Ascending aorta (tissue), 2 donors: ENCODE data around the gene TRPM3. TPM values are rescaled to one million over a fixed set of nuclear protein-coding genes. Genes with fewer than 3 reads are reported as not detected.

Source experiments
- DNase-seq, 2 donors: peaks; one replicate each; pipeline ENCODE4 v3.0.0-alpha.2; 2019; ENCODE audit warnings: low spot score in 2 of 2
- H3K27ac ChIP-seq, 2 donors: fragments of 200-600 bp; sonication (generic); one replicate each; pipeline ENCODE4 v1.5.1; 2016 to 2017; ENCODE audit warnings: mild to moderate bottlenecking in 1 of 2
- H3K27me3 ChIP-seq: fragments of 200-600 bp; sonication (generic); one replicate; pipeline ENCODE4 v1.5.1; 2017
- H3K36me3 ChIP-seq, 2 donors: fragments of 200-600 bp; sonication (generic); one replicate each; pipeline ENCODE4 v1.5.1; 2016
- H3K4me1 ChIP-seq, 2 donors: fragments of 200-600 bp; sonication (generic); one replicate each; pipeline ENCODE4 v1.5.1; 2016 to 2017; ENCODE audit warnings: mild to moderate bottlenecking in 1 of 2
- H3K4me3 ChIP-seq, 2 donors: fragments of 200-600 bp; sonication (generic); one replicate each; pipeline ENCODE4 v1.5.1; 2016 to 2017; ENCODE audit warnings: mild to moderate bottlenecking in 1 of 2
- H3K9me3 ChIP-seq, 2 donors: fragments of 200-600 bp; sonication (generic); one replicate each; pipeline ENCODE4 v1.5.1; 2016
- CTCF ChIP-seq, 3 experiments: fragments of 200-600 bp in 2 of 3; fragments of 450-650 bp in 1 of 3; sonication (generic) in 2 of 3; IDR thresholded peaks; one replicate each; pipeline ENCODE4 v1.5.1; 2016 to 2019; ENCODE audit warnings: antibody characterized with exemption in 3 of 3, mild to moderate bottlenecking in 1 of 3, moderate library complexity in 1 of 3
- intact Hi-C: fragments of 100-400 bp; cut with DNase I; formaldehyde crosslinking; loops from one replicate; pipeline ENCODE4 v1.15.1; 2023
- total RNA-seq: library from RNA; depleted of rRNA; stranded (reverse); fragments of >200 nt; gene quantifications from one replicate; pipeline ENCODE4 v1.1.0, GENCODE V29; 2016

TRPM3 gene
- total RNA-seq, 1 donor from 2014 or later: 3.3 TPM

DNA sequence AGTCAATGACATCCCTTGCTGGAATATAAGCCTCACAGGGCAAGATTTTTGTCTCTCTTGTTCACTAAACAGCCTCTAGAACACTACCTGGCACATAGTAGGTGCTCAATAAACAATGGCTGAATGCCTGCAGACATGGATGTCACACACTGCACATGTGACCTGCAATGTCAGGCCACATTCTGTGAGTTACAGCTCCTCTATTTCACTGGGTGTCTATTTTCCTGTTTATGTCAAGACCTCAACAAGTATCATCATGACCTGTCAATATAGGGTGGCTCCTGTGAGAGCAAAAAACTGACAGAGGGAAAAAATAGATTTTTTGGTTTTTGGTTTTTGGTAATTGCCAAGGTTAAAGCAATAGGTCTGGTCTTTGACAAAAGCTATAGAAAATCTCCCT is 562.3 kb downstream of the TRPM3 start:
- no peak for DNase-seq
- no peak overlapping the region for H3K27ac ChIP-seq
- intact Hi-C loops: no loop called here
- no peaks in the 10 kb centered on the region for H3K9me3 ChIP-seq
- no peaks in the 10 kb centered on the region for H3K27me3 ChIP-seq
- no peak overlapping the region for H3K4me3 ChIP-seq
- no peaks in the 10 kb centered on the region for H3K36me3 ChIP-seq
- no peak for TF ChIP-seq CTCF (IDR thresholded peaks at IDR 0.05)
- peaks cover 0 to 9% of the 10 kb centered on the region in 2 donors for H3K4me1 ChIP-seq

DNA sequence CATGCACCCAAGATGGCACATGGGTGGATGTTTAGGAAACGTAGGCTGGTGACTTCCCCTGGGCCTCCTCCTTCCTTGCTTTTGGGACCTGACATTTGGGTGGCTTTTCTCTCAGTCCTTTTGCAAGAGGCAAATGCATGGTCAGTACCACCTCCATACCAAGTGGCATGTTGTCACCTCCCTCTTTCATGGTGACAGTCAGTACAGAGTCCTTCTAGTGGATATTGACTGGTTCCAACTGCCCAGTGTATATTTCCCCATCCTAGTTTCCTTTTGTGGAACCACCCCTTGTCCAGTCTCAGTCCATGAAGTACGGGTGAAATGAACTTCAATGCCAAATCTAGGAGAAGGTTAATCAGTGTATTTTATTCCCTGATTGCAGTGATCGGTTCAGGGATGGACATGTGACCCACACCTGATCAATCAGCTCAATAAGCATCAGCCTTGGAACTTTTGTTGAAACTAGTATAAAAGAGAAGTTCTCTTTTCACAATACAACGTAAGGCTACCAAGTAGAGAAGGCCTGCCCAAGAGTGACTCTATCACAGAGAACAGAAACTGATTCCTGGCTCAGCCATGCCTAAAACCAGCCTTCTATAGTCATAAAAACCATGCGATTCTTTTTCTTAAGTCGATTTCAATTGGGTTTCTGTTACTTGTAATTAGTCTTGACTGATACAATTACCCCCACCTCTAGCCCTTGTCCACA is 563.6 kb downstream of the TRPM3 start:
- Histone ChIP-seq H3K4me3 (no peak overlapping the region), H3K4me1 (peaks cover 0 to 14% of the 10 kb centered on the region in 2 donors), H3K27me3 (no peaks in the 10 kb centered on the region), H3K36me3 (no peaks in the 10 kb centered on the region), H3K9me3 (no peaks in the 10 kb centered on the region), H3K27ac (no peak overlapping the region)
- TF ChIP-seq CTCF (IDR thresholded peaks at IDR 0.05): no peak
- no peak for DNase-seq
- intact Hi-C loops: no loop called here

DNA sequence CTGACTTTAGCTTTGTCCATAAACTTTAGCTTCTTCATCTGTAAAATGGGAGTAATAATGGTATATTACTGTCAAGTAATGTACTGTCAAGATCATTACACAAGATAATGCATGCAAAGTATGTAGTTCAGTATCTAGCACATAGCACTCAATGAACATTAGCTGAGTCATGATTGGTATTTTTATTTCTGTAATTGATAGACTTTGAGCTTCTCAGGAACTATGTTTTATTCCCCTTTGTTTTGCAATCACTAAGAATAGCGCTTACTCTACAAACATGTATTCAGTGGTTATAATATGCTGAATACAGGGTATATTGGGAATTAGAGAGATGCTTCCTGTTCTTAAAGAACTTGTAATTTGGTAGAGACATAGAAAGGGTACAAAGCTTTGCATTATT is 564.6 kb downstream of the TRPM3 start:
- no peak overlapping the region for H3K27ac ChIP-seq
- H3K4me3 ChIP-seq: no peak overlapping the region
- no peaks in the 10 kb centered on the region for H3K9me3 ChIP-seq
- DNase-seq: no peak
- H3K27me3 ChIP-seq: no peaks in the 10 kb centered on the region
- peaks cover 0 to 14% of the 10 kb centered on the region in 2 donors for H3K4me1 ChIP-seq
- TF ChIP-seq CTCF (IDR thresholded peaks at IDR 0.05): no peak
- intact Hi-C loops: no loop called here
- no peaks in the 10 kb centered on the region for H3K36me3 ChIP-seq

- Histone ChIP-seq H3K9me3 (no peaks in the 10 kb centered on the region), H3K4me1 (peaks cover 0 to 14% of the 10 kb centered on the region in 2 donors), H3K27ac (peak overlapping the region in 1 of 2 donors; percentile 5), H3K4me3 (no peak overlapping the region), H3K27me3 (no peaks in the 10 kb centered on the region), H3K36me3 (no peaks in the 10 kb centered on the region)
- no peak for DNase-seq
- no peak for TF ChIP-seq CTCF (IDR thresholded peaks at IDR 0.05)
- intact Hi-C loops: loop anchor here (2.0 kb wide), 1 partner anchor 20 kb away; no protein-coding TSS in a partner anchor
Observed at GRCh38 chr9:70554881-70555280, 566.5 kb downstream of the TRPM3 start.

- DNase-seq: peak in 1 of 2 donors; percentile 76
- peak overlapping the region; percentile 42 to 51 for H3K27ac ChIP-seq
- H3K9me3 ChIP-seq: no peaks in the 10 kb centered on the region
- intact Hi-C loops: loop anchor here (2.0 kb wide), 1 partner anchor 19 kb away; no protein-coding TSS in a partner anchor
- TF ChIP-seq CTCF (IDR thresholded peaks at IDR 0.05): no peak
- peaks cover 0 to 14% of the 10 kb centered on the region in 2 donors for H3K4me1 ChIP-seq
- no peak overlapping the region for H3K4me3 ChIP-seq
- H3K36me3 ChIP-seq: no peaks in the 10 kb centered on the region
- no peaks in the 10 kb centered on the region for H3K27me3 ChIP-seq
Observed at GRCh38 chr9:70553707-70554673, 567.4 kb downstream of the TRPM3 start.
